ENCODE measurements around the gene PHOX2B. TPM values are rescaled to one million over a fixed set of nuclear protein-coding genes. Genes with fewer than 3 reads are reported as not detected.

The PHOX2B gene
- total RNA-seq, 1 experiment from 2014 or later, result not detected

- no peak for TF ChIP-seq REST (IDR thresholded peaks at IDR 0.05; ENCODE audit: low read depth)
Observed at GRCh38 chr4:41750121-41750625, 1.6 kb upstream of the PHOX2B start (continued).

- Histone ChIP-seq H3K4me3 (replicated peaks in 1 of 2; ENCODE audit: low read depth in 1 of 2, low read length in 2 of 2) (no peak overlapping the region), H3K27me3 (ENCODE audit: insufficient read depth, low read length) (peaks cover 34% of the 10 kb centered on the region), H3K4me1 (ENCODE audit: control insufficient read depth in 1 of 2, insufficient read depth in 2 of 2, low read length in 2 of 2) (no peaks in the 10 kb centered on the region), H3K9me3 (ENCODE audit: control insufficient read depth in 1 of 2, insufficient read depth in 1 of 2, low read depth in 1 of 2, low read length in 2 of 2) (no peaks in the 10 kb centered on the region), H3K79me2 (ENCODE audit: insufficient read depth, low read length) (no peaks in the 10 kb centered on the region), H4K20me1 (ENCODE audit: insufficient read depth) (no peaks in the 10 kb centered on the region), H3K9ac (ENCODE audit: low read length) (no peak overlapping the region), H2AFZ (ENCODE audit: low read depth, low read length, poor library complexity, severe bottlenecking) (no peak overlapping the region), H3K27ac (ENCODE audit: low read depth, low read length) (no peak overlapping the region), H3K36me3 (ENCODE audit: control insufficient read depth in 1 of 2, insufficient read depth in 2 of 2, low read length in 2 of 2) (no peaks in the 10 kb centered on the region), H3K9me2 (ENCODE audit: insufficient read depth) (no peaks in the 10 kb centered on the region), H3K4me2 (ENCODE audit: low read length) (no peak overlapping the region)
- TF ChIP-seq FOSL1 (IDR thresholded peaks at IDR 0.05; ENCODE audit: low read depth) (no peak), ELF1 (IDR thresholded peaks at IDR 0.05; ENCODE audit: borderline replicate concordance, low read depth) (no peak), RAD21 (IDR thresholded peaks at IDR 0.05; ENCODE audit: low read depth) (no peak), CTCF (IDR thresholded peaks at IDR 0.05 in 2 of 3, conservative IDR thresholded peaks at IDR 0.05 in 1 of 3; ENCODE audit: borderline replicate concordance in 1 of 3, insufficient read depth in 1 of 3, low read depth in 2 of 3, low read length in 2 of 3) (no peak), SRF (IDR thresholded peaks at IDR 0.05; ENCODE audit: low read depth) (no peak), EZH2phosphoT487 (IDR thresholded peaks at IDR 0.05; ENCODE audit: borderline replicate concordance) (no peak), CEBPB (IDR thresholded peaks at IDR 0.05; ENCODE audit: low read depth) (no peak), SP1 (IDR thresholded peaks at IDR 0.05; ENCODE audit: low read depth) (no peak), POLR2A (IDR thresholded peaks at IDR 0.05; ENCODE audit: borderline replicate concordance, extremely low read depth, insufficient read depth, insufficient read length) (no peak), CBX3 (IDR thresholded peaks at IDR 0.05; ENCODE audit: low read depth) (no peak), EGR1 (IDR thresholded peaks at IDR 0.05; ENCODE audit: low read depth) (no peak)
- ChIA-PET POLR2A (no interaction called here), RAD21 (ENCODE audit: low non-redundant PET in 1 of 2, low total read pairs in 2 of 2, uncharacterized antibody in 2 of 2, unreplicated experiment in 2 of 2) (no interaction called here), CTCF (no interaction called here)
- DNase-seq (ENCODE audit: low read depth, low spot score), result no peak
- intact Hi-C loops (cut with micrococcal nuclease), result no loop called here
- ATAC-seq, result no peak
- BruUV-seq (replicated peaks), result no TSS peak
Observed at GRCh38 chr4:41749631-41750039, 1.1 kb upstream of the PHOX2B start.

Data from HCT116 (cell line).